ENCODE results near the gene RAB11FIP5. TPM values are rescaled to one million over a fixed set of nuclear protein-coding genes. Genes with fewer than 3 reads are reported as not detected.

Gene RAB11FIP5
- total and polyA plus RNA-seq, 9 of the 15 experiments (the other 6 are each of a cell fraction or from before 2014, with no cell fraction given) = 1.7 to 14.4 (median 6.4) TPM

DNA sequence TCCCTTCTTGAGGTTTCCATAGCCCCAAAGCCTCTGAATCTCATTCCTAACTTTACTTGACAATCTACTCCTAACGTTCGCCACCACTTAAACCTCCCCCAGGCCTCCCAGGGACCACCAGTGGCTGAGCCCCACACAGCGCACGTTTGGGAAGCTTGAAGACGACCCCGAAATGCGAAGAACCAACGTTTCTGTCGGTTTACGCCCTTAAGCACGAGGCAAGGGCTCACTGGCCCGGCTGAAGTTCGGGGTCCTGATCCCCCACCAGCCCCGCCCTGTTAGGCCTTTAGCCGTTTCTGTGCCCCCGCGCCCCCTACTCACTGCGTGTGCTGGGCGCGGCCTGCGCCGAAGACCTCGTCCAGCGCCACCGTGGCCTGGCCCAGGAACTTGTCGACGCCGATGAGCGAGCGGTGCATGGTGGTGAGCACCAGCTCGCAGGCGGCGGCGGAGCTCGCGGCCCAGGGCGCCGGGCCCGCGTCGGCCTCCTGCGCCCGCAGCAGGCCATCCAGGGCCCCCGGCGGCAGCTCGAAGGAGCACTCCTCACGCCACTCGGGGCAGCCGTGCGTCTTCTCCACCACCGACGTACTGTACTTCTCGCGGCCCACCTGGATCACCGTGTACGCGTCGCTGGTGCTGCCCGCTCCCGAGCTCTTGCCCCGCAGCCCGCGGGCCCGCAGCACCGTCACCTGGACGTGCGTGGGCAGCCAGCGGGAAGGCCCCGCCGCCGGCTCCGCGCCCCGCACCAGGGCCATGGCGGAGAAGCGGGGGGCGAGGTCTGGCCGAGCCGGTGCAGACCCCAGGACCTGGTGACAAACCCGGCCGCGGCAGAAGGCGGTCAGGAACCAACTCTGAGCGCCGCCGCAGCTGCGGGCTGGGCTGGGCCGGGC, 479 bp downstream of the RAB11FIP5 start (continued):
- TF ChIP-seq, protein P1, sequence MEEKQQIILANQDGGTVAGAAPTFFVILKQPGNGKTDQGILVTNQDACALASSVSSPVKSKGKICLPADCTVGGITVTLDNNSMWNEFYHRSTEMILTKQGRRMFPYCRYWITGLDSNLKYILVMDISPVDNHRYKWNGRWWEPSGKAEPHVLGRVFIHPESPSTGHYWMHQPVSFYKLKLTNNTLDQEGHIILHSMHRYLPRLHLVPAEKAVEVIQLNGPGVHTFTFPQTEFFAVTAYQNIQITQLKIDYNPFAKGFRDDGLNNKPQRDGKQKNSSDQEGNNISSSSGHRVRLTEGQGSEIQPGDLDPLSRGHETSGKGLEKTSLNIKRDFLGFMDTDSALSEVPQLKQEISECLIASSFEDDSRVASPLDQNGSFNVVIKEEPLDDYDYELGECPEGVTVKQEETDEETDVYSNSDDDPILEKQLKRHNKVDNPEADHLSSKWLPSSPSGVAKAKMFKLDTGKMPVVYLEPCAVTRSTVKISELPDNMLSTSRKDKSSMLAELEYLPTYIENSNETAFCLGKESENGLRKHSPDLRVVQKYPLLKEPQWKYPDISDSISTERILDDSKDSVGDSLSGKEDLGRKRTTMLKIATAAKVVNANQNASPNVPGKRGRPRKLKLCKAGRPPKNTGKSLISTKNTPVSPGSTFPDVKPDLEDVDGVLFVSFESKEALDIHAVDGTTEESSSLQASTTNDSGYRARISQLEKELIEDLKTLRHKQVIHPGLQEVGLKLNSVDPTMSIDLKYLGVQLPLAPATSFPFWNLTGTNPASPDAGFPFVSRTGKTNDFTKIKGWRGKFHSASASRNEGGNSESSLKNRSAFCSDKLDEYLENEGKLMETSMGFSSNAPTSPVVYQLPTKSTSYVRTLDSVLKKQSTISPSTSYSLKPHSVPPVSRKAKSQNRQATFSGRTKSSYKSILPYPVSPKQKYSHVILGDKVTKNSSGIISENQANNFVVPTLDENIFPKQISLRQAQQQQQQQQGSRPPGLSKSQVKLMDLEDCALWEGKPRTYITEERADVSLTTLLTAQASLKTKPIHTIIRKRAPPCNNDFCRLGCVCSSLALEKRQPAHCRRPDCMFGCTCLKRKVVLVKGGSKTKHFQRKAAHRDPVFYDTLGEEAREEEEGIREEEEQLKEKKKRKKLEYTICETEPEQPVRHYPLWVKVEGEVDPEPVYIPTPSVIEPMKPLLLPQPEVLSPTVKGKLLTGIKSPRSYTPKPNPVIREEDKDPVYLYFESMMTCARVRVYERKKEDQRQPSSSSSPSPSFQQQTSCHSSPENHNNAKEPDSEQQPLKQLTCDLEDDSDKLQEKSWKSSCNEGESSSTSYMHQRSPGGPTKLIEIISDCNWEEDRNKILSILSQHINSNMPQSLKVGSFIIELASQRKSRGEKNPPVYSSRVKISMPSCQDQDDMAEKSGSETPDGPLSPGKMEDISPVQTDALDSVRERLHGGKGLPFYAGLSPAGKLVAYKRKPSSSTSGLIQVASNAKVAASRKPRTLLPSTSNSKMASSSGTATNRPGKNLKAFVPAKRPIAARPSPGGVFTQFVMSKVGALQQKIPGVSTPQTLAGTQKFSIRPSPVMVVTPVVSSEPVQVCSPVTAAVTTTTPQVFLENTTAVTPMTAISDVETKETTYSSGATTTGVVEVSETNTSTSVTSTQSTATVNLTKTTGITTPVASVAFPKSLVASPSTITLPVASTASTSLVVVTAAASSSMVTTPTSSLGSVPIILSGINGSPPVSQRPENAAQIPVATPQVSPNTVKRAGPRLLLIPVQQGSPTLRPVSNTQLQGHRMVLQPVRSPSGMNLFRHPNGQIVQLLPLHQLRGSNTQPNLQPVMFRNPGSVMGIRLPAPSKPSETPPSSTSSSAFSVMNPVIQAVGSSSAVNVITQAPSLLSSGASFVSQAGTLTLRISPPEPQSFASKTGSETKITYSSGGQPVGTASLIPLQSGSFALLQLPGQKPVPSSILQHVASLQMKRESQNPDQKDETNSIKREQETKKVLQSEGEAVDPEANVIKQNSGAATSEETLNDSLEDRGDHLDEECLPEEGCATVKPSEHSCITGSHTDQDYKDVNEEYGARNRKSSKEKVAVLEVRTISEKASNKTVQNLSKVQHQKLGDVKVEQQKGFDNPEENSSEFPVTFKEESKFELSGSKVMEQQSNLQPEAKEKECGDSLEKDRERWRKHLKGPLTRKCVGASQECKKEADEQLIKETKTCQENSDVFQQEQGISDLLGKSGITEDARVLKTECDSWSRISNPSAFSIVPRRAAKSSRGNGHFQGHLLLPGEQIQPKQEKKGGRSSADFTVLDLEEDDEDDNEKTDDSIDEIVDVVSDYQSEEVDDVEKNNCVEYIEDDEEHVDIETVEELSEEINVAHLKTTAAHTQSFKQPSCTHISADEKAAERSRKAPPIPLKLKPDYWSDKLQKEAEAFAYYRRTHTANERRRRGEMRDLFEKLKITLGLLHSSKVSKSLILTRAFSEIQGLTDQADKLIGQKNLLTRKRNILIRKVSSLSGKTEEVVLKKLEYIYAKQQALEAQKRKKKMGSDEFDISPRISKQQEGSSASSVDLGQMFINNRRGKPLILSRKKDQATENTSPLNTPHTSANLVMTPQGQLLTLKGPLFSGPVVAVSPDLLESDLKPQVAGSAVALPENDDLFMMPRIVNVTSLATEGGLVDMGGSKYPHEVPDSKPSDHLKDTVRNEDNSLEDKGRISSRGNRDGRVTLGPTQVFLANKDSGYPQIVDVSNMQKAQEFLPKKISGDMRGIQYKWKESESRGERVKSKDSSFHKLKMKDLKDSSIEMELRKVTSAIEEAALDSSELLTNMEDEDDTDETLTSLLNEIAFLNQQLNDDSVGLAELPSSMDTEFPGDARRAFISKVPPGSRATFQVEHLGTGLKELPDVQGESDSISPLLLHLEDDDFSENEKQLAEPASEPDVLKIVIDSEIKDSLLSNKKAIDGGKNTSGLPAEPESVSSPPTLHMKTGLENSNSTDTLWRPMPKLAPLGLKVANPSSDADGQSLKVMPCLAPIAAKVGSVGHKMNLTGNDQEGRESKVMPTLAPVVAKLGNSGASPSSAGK (IDR thresholded peaks at IDR 0.05) = peak; percentile 88
- TF ChIP-seq PHF8 (IDR thresholded peaks at IDR 0.05; ENCODE audit: borderline replicate concordance, low read length) (peak; percentile 73; the same call in 1 of the 2 replicates), CBFB (CRISPR knock-in tag; IDR thresholded peaks at IDR 0.05) (0 out of 2 replicates have a peak, but pooled peaks have one; percentile 43), FIP1L1 (IDR thresholded peaks at IDR 0.05; ENCODE audit: low read depth, low read length, poor library complexity, severe bottlenecking) (peak; percentile 42), JUND (IDR thresholded peaks at IDR 0.05; ENCODE audit: borderline replicate concordance, low read depth, low read length) (0 out of 2 replicates have a peak, but pooled peaks have one; percentile 11), JUND (tag; IDR thresholded peaks at IDR 0.05; ENCODE audit: borderline replicate concordance, low read depth, low read length) (no peak), BACH1 (tag; IDR thresholded peaks at IDR 0.05) (no peak), PTTG1 (tag; IDR thresholded peaks at IDR 0.05; ENCODE audit: low read depth) (no peak), MTA3 (IDR thresholded peaks at IDR 0.05; ENCODE audit: borderline replicate concordance) (0 out of 2 replicates have a peak, but pooled peaks have one; percentile 42), L3MBTL2 (IDR thresholded peaks at IDR 0.05) (peak; percentile 88), FOSL1 (tag; conservative IDR thresholded peaks at IDR 0.05) (0 out of 2 replicates have a peak, but pooled peaks have one; percentile 13), TARDBP (IDR thresholded peaks at IDR 0.05) (peak; percentile 70; the same call in 1 of the 2 replicates), TFAM (CRISPR knock-in tag; conservative IDR thresholded peaks at IDR 0.05) (no peak), GATAD2B (IDR thresholded peaks at IDR 0.05; ENCODE audit: borderline replicate concordance) (peak; percentile 37; the same call in 1 of the 2 replicates), NR2F6 (CRISPR knock-in tag; IDR thresholded peaks at IDR 0.05) (no peak), KDM2B (CRISPR knock-in tag; IDR thresholded peaks at IDR 0.05) (peak; percentile 90)
